ENCODE measurements around the gene REEP1. TPM values are rescaled to one million over a fixed set of nuclear protein-coding genes. Genes with fewer than 3 reads are reported as not detected.
A peak's percentile ranks its signal among the peaks of the same experiment; 100 is the strongest.

The REEP1 gene
- polyA plus RNA-seq, 1 donor from 2014 or later, result not detected

DNA sequence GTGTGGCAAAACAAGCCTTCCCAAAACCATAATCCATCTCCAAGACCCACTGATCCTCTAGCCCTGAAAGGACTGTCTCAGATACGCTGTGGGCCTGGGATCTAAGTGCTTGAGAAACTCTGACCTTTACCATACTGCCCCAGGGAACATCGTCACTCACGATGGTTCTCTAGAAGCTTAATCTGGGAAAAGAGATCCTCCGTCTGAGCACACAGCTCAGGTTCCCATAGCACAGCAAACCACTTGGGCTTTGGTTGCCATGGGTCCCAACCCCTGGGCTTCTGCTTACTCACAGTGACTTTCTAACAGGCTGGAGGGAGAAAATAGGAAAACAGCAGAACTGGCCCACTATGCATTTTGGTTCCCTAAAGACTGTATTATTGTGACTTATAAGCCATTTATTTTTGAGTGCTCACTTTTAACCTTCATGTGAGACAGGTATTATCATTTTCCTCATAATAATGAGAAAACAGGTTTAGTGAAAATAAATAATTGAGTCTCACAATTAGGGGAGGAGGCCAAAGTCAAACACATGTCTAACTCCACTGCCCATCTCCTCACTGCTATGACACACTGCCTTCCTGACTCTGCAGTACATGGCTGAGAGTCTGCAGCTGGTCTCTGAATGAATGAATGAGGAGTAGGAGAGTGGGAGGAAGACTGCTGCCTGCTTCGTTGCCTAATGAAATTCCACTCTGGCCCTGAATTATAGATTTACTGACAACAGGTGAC lies 46.7 kb downstream of the REEP1 start:
- H3K27me3 Mint-ChIP-seq, result peaks cover 18% of the 10 kb centered on the region
- no peak overlapping the region for H3K27ac Mint-ChIP-seq
- H3K9me3 Mint-ChIP-seq, result no peaks in the 10 kb centered on the region
- H3K36me3 Mint-ChIP-seq, result no peaks in the 10 kb centered on the region
- no peaks in the 10 kb centered on the region for H3K4me1 Mint-ChIP-seq
- no peak overlapping the region for H3K4me3 Mint-ChIP-seq

DNA sequence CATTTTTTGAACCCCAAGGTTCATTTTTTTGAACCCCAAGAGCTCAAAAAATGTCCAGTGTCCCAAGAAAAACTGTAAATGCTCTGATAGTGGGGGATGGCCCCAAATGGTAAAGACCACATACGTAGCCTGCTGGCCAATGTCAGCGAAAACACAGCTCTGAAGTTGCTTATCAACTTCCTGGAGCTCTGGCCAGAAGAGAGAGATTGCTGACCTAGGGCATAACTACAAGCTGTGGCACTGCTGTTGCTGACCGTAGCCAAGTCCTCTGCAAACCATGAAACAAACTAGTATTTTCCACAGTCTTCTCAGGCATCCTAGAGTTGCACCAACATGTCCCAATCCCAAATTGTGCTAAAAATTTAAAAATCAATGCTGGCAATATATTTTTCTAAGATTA lies 50.9 kb downstream of the REEP1 start:
- no peaks in the 10 kb centered on the region for H3K4me1 Mint-ChIP-seq

DNA sequence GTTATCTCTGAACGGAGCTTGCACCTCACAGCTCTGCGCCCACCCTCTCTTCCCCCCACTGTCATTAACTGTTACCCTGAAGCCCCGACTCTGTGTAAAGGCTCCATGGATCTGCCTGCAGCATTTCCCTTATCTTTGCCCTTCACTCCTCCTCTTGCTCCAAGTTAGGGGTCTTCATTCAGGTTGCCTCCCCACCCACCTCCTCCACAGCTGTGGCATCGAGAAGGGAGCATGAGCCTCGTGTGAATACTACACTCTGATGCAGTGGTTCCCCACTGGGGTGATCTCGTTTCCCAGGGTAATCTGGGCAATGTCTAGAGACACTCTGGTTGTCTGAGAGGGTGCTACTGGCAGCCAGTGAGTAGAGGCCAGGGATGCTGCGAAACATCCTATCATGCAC lies 51.4 kb downstream of the REEP1 start:
- Mint-ChIP-seq H3K4me3 (no peak overlapping the region), H3K4me1 (no peaks in the 10 kb centered on the region), H3K9me3 (no peaks in the 10 kb centered on the region), H3K27ac (peak overlapping the region in 1 of 3 donors; percentile 65), H3K27me3 (peaks cover 5% of the 10 kb centered on the region), H3K36me3 (peaks cover 2% of the 10 kb centered on the region)

More for the DNA sequence above, 50.9 kb downstream of the REEP1 start:
- H3K27me3 Mint-ChIP-seq, result peaks cover 8% of the 10 kb centered on the region
- no peaks in the 10 kb centered on the region for H3K9me3 Mint-ChIP-seq
- H3K36me3 Mint-ChIP-seq, result peaks cover 2% of the 10 kb centered on the region
- H3K27ac Mint-ChIP-seq, result no peak overlapping the region
- H3K4me3 Mint-ChIP-seq, result no peak overlapping the region

DNA sequence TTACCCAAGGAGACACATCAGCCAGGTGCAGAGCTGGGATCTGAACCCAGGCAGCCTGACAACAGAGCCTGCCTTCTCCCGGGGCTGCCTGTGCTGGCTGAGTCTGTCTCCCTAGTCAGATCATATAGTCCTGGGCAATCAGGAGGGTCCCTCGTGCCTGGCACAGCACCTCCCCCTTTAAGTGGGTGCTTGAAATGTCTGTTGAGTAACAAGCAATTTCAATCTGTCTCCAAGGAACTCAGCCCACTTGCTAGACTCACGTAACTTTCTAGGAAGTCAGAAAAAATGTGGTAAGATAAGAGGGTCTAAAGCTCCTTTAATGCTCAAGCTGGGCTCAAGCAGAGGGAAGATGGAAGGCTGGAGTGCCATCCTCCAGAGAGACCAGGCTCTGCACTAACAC lies 51.9 kb downstream of the REEP1 start:
- H3K36me3 Mint-ChIP-seq, result peaks cover 2% of the 10 kb centered on the region
- H3K27ac Mint-ChIP-seq, result no peak overlapping the region
- no peaks in the 10 kb centered on the region for H3K9me3 Mint-ChIP-seq
- no peaks in the 10 kb centered on the region for H3K4me1 Mint-ChIP-seq
- H3K4me3 Mint-ChIP-seq, result no peak overlapping the region
- peaks cover 5% of the 10 kb centered on the region for H3K27me3 Mint-ChIP-seq

DNA sequence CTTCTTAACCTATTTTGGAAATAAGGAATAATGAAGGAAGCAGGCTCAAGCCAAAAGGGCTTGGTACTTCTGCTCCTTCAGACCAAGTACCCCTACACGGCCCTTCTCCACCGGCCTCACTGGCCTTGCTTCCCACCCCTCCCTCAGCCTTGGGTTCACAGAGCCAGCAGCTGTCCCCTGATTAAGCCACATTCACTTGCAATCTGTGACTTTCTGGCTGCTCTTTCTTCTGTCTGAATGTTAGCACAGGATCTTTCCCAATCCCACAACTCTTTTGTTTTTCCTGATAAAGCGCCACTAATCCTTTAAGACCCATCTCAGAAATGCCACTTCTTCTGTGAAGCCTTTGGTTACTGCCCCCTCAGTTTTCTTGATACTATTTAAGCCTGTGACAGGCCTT lies 52.4 kb downstream of the REEP1 start:
- Mint-ChIP-seq H3K4me1 (no peaks in the 10 kb centered on the region), H3K27me3 (peaks cover 5% of the 10 kb centered on the region), H3K9me3 (no peaks in the 10 kb centered on the region), H3K4me3 (no peak overlapping the region), H3K27ac (no peak overlapping the region), H3K36me3 (peaks cover 2% of the 10 kb centered on the region)

DNA sequence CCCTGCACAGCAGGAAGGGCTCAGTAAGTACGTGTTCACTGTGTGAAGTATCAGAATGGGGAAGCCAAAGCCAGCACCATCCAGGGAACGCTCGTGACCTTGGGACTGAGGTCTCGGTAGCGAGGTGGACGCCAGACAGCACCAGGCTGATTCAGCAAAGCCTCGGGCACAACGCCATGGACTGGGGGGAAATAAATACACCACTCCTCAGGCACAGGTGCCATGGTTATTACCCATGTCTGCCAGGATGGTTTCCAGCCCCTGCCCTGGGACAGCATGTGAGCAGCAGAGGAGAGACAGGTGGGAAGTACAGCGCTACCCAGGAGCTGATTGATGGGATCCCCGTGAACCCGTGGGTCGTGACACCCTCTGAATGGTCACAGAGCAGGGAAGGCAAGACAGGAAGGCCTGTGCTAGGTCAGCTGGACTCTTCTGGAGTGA lies 53.0 kb downstream of the REEP1 start:
- Mint-ChIP-seq H3K27me3 (peaks cover 5% of the 10 kb centered on the region), H3K27ac (no peak overlapping the region), H3K4me1 (no peaks in the 10 kb centered on the region), H3K36me3 (peaks cover 2% of the 10 kb centered on the region), H3K4me3 (no peak overlapping the region), H3K9me3 (no peaks in the 10 kb centered on the region)

DNA sequence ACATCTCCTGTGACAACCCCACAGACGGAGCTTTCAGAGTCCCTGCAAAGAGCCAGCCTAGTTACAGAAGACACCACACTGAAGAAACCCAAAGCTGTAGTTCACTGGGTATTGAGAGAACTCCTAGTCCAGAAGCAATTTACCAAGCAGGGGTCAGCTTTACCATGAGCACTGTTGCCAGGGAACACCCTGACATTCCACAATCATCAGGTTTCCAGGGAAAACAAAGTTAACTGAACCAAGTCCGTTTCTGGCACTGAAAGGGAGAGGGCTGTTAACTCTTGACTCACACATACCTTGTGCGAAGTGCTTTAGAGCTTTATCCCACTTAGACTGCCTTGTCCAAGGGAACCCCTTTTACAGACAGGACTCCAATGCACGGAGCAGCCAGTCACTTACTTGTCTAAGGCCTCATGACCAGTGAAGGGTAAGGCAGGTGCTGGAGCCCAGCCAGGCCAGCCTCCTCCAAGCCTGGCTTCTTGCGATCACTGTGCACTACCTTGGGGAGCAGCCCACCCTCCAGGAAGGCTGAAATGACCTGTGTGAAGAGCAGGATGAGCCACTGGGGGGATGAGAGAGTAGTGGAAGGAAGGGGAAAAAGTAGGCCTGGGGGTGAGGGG lies 53.9 kb downstream of the REEP1 start:
- Mint-ChIP-seq H3K27me3 (peaks cover 5% of the 10 kb centered on the region), H3K27ac (no peak overlapping the region), H3K4me3 (no peak overlapping the region), H3K9me3 (no peaks in the 10 kb centered on the region), H3K4me1 (no peaks in the 10 kb centered on the region), H3K36me3 (peaks cover 2% of the 10 kb centered on the region)

DNA sequence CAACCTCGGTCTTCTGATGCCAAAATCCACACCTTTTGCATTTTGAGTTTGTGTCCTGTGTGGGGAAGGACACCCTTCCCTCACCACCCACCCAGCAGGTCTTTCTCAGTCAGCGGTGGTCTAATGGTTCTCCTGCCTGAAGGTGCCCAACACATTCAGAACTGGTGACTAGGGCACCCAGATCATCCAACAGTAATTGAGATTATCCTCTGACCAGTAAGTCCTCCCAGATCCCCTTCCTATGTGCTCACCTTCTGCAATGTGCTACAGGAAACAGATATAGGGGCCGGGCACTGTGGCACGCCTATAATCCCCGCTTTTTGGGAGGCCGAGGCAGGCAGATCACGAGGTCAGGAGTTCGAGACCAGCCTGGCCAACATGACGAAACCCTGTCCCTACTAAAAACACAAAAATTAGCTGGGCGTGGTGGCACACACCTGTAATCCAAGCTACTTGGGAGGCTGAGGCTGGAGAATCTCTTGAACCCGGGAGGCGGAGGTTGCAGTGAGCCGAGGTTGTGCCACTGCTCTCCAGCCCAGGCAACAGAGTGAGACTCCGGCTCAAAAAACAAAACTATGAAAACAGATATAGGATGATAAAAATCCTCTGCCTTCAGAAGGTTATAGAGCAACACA lies 56.2 kb downstream of the REEP1 start:
- Mint-ChIP-seq H3K36me3 (peaks cover 2% of the 10 kb centered on the region), H3K27me3 (peaks cover 3% of the 10 kb centered on the region), H3K27ac (no peak overlapping the region), H3K4me1 (no peaks in the 10 kb centered on the region), H3K9me3 (no peaks in the 10 kb centered on the region), H3K4me3 (no peak overlapping the region)

DNA sequence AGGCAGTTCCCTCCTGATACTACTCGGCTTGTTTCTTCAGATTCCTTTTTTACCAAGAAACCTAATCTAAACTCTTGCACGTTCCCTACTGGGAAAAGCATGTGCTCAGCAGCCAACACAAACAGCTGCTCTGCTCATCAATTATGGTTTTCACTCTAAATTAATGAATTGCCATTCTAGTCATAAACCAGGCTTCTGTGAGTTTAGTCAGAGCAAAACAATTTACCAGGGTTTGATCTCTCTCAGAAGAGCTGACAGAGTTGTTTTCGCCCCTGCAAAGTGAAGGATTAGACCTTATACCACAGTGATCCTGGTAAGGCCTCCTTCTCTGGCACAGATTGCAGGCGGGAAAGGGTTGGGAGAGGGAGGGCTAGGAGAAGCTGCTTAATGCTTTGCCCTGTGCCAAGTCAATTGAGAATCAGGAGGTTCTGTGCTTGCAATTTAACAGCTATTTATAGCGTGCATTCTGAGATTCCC lies 57.2 kb downstream of the REEP1 start:
- Mint-ChIP-seq H3K9me3 (no peaks in the 10 kb centered on the region), H3K27me3 (no peaks in the 10 kb centered on the region), H3K4me3 (no peak overlapping the region), H3K27ac (no peak overlapping the region), H3K4me1 (no peaks in the 10 kb centered on the region), H3K36me3 (peaks cover 2% of the 10 kb centered on the region)

DNA sequence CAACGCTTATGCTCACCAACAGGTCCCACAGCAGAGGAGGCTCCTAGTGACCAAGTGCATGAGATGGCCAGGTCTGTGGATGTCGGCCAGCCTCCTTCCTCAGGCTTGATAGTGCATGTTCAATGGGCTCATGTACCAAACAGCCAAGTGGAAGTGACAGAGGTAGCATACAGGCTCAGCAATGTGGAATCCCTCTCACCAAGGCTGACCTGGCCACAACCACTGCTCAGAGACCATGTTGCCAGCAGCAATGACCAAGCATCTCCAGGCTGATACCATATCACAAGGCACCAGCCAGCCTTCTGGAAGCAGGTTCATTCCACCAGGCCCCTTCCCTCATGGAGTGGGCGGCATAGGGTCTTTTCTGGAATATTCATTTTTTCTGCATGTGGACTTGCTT lies 61.5 kb downstream of the REEP1 start:
- Mint-ChIP-seq H3K27me3 (no peaks in the 10 kb centered on the region), H3K4me1 (peaks cover 0 to 3% (median 0%) of the 10 kb centered on the region in 3 donors), H3K9me3 (peaks cover 5 to 11% (median 6%) of the 10 kb centered on the region in 3 donors), H3K36me3 (peaks cover 3% of the 10 kb centered on the region), H3K27ac (no peak overlapping the region), H3K4me3 (no peak overlapping the region)

DNA sequence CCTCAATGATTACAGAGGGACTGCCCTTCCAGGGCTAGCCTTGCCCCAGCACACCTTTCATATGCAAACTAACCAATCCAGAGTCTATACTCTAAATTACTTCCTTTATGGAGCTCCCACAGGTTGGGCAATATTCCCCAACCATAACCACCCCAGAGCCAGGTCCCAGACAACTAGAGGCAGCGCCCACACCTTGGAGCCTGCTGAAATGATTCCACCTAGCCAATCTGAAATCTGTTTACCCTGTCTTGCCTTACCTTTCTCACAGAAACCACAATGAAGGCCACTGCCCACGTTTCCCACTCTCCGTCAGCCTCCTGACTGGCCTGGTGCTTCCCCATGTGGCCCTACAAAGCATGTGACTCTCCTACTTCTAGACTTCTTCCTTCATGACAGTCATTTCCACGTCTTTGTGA lies 62.0 kb downstream of the REEP1 start:
- Mint-ChIP-seq H3K27me3 (no peaks in the 10 kb centered on the region), H3K4me1 (peaks cover 0 to 3% (median 0%) of the 10 kb centered on the region in 3 donors), H3K4me3 (no peak overlapping the region), H3K27ac (no peak overlapping the region), H3K36me3 (peaks cover 3% of the 10 kb centered on the region), H3K9me3 (peaks cover 6 to 15% (median 7%) of the 10 kb centered on the region in 3 donors)

DNA sequence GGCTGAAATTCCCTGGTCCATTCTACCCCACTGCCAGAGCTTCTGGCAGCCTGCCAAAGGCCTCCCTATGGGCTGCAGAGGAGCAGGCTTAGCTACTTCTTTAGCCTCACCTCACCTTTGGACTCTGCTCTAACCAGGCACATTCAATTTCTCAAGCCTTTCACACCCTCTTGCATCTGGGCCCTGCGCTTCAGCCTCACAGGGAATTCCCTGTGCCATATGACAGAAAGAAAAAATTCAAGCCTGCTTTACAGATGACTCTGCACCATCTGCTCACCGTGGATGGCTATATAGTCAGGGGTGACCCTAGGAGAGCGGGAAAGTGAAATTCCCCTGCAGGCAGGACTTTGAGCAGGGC lies 62.5 kb downstream of the REEP1 start:
- H3K36me3 Mint-ChIP-seq, result peaks cover 3% of the 10 kb centered on the region
- H3K4me3 Mint-ChIP-seq, result no peak overlapping the region
- H3K27ac Mint-ChIP-seq, result no peak overlapping the region
- H3K27me3 Mint-ChIP-seq, result no peaks in the 10 kb centered on the region
- peaks cover 6 to 15% (median 8%) of the 10 kb centered on the region in 3 donors for H3K9me3 Mint-ChIP-seq
- peaks cover 0 to 3% (median 0%) of the 10 kb centered on the region in 3 donors for H3K4me1 Mint-ChIP-seq

DNA sequence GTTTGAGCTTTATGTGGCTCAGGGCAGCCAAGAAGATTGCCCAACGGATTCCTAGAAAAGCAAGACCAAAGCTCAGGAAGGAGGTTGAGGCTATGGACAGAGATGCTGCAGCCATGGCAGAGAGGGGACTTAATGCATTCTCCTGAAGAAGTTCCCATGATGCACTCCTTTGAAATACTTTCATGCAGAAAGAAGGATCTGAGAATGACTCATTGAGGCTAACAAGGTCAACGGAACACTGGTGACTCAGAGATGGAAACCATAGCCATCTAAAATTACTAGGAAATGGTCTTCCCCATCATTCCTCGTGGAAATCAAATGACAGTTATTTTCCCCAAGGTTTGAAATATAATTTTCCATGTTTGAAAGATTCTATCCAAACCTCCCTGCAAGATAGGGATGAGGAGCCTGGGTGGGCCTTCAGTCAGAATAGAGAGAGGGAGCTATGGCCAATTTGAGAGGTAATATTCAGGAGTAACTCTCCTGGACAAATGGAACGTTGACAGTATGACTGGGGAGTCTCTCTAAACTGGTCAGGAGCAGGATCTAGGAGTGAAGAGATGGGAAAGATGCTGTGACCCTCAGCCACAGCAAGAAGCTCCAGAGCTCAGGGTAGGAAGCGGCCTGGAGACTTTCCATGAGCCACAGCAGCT lies 63.0 kb downstream of the REEP1 start:
- Mint-ChIP-seq H3K27me3 (no peaks in the 10 kb centered on the region), H3K27ac (no peak overlapping the region), H3K4me3 (no peak overlapping the region), H3K4me1 (peaks cover 0 to 3% (median 0%) of the 10 kb centered on the region in 3 donors), H3K36me3 (peaks cover 3% of the 10 kb centered on the region), H3K9me3 (peaks cover 8 to 15% (median 9%) of the 10 kb centered on the region in 3 donors)

DNA sequence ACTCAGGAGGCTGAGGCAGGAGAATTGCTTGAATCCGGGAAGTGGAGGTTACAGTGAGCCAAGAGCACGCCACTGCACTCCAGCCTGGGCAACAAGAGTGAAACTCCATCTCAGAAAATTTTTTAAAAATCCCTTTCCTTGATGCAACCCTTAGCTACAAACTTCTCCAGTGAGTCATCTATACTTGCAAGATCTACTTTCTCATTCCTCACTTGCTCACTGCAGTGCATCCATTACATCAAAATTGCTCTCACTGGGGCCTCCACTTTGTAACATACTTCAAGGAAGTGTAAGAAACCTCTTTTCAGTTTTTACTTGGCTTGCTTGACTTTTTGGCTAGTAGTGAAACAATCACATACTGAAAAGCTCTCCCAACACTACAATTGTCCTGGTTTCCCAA lies 65.3 kb downstream of the REEP1 start:
- no peaks in the 10 kb centered on the region for H3K27me3 Mint-ChIP-seq
- peaks cover 0 to 3% (median 0%) of the 10 kb centered on the region in 3 donors for H3K4me1 Mint-ChIP-seq
- H3K27ac Mint-ChIP-seq, result no peak overlapping the region
- H3K4me3 Mint-ChIP-seq, result no peak overlapping the region
- H3K36me3 Mint-ChIP-seq, result peaks cover 3% of the 10 kb centered on the region
- H3K9me3 Mint-ChIP-seq, result peaks cover 8 to 28% (median 18%) of the 10 kb centered on the region in 3 donors

DNA sequence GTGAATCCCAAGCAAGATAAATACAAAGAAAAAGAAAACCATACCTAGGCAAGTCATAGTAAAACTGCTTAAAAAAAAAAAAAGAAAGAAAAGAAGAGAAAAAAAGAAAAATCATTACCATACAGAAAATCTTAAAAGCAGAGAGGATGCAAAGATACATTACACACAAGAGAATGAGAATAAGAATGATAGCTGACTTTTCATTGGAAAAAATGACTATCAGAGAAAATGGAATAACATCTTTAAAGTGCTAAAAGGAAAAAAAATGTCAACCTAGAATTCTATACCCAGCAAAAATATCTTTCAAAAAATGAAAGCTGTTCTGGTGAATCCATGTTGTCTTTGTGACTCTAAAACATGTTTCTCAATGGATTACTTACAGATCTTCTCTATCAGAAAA lies 66.2 kb downstream of the REEP1 start:
- Mint-ChIP-seq H3K36me3 (peaks cover 3% of the 10 kb centered on the region), H3K27ac (no peak overlapping the region), H3K4me3 (no peak overlapping the region), H3K9me3 (peaks cover 8 to 28% (median 18%) of the 10 kb centered on the region in 3 donors), H3K4me1 (peaks cover 0 to 3% (median 0%) of the 10 kb centered on the region in 3 donors), H3K27me3 (no peaks in the 10 kb centered on the region)
